ENCODE data around the gene SPAG6.

DNA sequence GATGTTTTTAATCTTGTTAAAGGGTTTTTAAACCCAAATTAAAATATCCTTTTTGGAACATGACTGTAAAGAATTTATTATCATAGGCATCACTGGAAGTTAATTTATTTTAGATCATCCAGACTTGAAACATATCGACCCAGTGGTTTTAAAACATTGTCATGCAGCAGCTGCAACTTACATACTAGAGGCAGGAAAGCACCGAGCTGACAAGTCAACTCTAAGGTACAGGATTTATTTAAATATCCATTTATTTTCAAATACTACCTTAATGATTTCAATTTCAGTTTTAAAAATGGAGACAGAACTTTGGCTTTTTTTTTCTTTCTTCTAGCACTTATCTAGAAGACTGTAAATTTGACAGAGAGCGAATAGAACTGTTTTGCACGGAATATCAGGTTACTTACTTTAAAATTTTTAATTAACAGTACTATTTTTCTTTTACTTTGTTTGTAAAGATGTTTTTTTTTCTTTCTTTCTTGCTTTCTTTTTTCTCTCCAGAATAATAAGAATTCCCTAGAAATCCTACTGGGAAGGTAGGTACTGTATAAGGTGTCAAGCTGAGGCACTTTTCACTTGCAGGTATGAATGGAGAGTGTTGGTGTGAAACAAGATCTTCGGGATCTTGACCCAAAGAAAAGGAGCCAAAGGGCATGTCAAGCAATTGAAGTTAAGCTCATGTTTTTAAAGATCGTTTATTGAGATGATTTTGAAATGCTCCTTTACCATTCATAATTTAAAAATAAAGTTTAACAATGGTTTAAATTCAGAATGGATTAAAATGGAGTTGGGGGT, 27.3 kb upstream of the SPAG6 start:
- TF ChIP-seq ZFP3 (CRISPR knock-in tag; IDR thresholded peaks at IDR 0.05), result no peak
- no peak for TF ChIP-seq ZNF565 (CRISPR knock-in tag; conservative IDR thresholded peaks at IDR 0.05; ENCODE audit: low read depth)
- TF ChIP-seq RARB (CRISPR knock-in tag; IDR thresholded peaks at IDR 0.05), result no peak
- TF ChIP-seq CREB5 (CRISPR knock-in tag; IDR thresholded peaks at IDR 0.05; ENCODE audit: low read depth), result no peak
- TF ChIP-seq, protein P1, sequence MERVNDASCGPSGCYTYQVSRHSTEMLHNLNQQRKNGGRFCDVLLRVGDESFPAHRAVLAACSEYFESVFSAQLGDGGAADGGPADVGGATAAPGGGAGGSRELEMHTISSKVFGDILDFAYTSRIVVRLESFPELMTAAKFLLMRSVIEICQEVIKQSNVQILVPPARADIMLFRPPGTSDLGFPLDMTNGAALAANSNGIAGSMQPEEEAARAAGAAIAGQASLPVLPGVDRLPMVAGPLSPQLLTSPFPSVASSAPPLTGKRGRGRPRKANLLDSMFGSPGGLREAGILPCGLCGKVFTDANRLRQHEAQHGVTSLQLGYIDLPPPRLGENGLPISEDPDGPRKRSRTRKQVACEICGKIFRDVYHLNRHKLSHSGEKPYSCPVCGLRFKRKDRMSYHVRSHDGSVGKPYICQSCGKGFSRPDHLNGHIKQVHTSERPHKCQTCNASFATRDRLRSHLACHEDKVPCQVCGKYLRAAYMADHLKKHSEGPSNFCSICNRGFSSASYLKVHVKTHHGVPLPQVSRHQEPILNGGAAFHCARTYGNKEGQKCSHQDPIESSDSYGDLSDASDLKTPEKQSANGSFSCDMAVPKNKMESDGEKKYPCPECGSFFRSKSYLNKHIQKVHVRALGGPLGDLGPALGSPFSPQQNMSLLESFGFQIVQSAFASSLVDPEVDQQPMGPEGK (CRISPR knock-in tag; IDR thresholded peaks at IDR 0.05; ENCODE audit: borderline replicate concordance), result no peak
- no peak for TF ChIP-seq SNAI2 (CRISPR knock-in tag; IDR thresholded peaks at IDR 0.05)
- no peak for TF ChIP-seq ZNF70 (CRISPR knock-in tag; IDR thresholded peaks at IDR 0.05)
- no peak for TF ChIP-seq PPARA (CRISPR knock-in tag; IDR thresholded peaks at IDR 0.05; ENCODE audit: borderline replicate concordance)
- TF ChIP-seq ARNTL (CRISPR knock-in tag; IDR thresholded peaks at IDR 0.05; ENCODE audit: borderline replicate concordance, low read depth), result no peak
- no peak for TF ChIP-seq ZFP30 (CRISPR knock-in tag; IDR thresholded peaks at IDR 0.05)
- no peak for TF ChIP-seq GLIS3 (CRISPR knock-in tag; IDR thresholded peaks at IDR 0.05)
- TF ChIP-seq, protein P2, sequence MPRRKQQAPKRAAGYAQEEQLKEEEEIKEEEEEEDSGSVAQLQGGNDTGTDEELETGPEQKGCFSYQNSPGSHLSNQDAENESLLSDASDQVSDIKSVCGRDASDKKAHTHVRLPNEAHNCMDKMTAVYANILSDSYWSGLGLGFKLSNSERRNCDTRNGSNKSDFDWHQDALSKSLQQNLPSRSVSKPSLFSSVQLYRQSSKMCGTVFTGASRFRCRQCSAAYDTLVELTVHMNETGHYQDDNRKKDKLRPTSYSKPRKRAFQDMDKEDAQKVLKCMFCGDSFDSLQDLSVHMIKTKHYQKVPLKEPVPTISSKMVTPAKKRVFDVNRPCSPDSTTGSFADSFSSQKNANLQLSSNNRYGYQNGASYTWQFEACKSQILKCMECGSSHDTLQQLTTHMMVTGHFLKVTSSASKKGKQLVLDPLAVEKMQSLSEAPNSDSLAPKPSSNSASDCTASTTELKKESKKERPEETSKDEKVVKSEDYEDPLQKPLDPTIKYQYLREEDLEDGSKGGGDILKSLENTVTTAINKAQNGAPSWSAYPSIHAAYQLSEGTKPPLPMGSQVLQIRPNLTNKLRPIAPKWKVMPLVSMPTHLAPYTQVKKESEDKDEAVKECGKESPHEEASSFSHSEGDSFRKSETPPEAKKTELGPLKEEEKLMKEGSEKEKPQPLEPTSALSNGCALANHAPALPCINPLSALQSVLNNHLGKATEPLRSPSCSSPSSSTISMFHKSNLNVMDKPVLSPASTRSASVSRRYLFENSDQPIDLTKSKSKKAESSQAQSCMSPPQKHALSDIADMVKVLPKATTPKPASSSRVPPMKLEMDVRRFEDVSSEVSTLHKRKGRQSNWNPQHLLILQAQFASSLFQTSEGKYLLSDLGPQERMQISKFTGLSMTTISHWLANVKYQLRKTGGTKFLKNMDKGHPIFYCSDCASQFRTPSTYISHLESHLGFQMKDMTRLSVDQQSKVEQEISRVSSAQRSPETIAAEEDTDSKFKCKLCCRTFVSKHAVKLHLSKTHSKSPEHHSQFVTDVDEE (CRISPR knock-in tag; IDR thresholded peaks at IDR 0.05), result no peak
- TF ChIP-seq ZC3H10 (CRISPR knock-in tag; IDR thresholded peaks at IDR 0.05), result no peak

All from SK-N-SH treated with all-trans-retinoic acid at 6 μM for 48 hours (cell line).